GM12878 (cell line): ENCODE data around the gene MPP2.

Source experiments
- FOXM1 ChIP-seq: IDR thresholded peaks from 2 replicates; pipeline ENCODE4 v1.6.1; 2012; ENCODE audit warnings: low read depth, mild to moderate bottlenecking, inconsistent platforms, low read length, moderate library complexity
- MEF2A ChIP-seq: IDR thresholded peaks from 2 replicates; pipeline ENCODE4 v1.6.1; 2011; ENCODE audit warnings: low read depth, mild to moderate bottlenecking, low read length, moderate library complexity; ENCODE audit not compliant: insufficient read depth
- MXI1 ChIP-seq: fragments of 150-350 bp; IDR thresholded peaks from 2 replicates; pipeline ENCODE4 v1.6.1; 2011; ENCODE audit warnings: low read depth, mild to moderate bottlenecking, inconsistent platforms, low read length, improper control_type of control experiment

DNA sequence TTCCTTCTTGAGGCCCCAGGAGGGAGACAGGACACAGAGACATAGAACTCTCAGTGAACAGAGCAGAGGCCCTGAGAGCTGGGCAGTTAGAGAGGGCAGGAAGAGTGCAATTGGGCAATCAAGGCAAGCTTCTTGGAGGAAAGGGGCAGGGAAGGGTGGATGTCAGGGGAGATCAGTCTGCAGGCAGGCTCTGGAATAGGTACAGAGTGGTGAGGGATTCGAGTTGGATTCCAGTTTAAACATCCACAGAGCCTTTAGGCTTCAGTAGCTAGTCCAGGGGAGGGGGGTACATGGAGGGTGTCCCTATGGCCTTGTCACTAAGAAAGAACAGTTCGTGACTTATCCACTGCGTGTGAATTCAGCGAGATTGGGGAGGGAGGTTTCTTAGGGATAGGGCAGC, 44.4 kb upstream of the MPP2 start:
- TF ChIP-seq MXI1: no peak
- no peak for TF ChIP-seq FOXM1
- TF ChIP-seq MEF2A: no peak
